GM19025 (cell line): ENCODE measurements around the gene SATB2.

ENCODE experiments used
- ATAC-seq: cut with Tn5 transposase; IDR thresholded peaks from one replicate; pipeline ENCODE4 v1.9.1; 2021; ENCODE audit warnings: mild to moderate bottlenecking, low read depth, moderate library complexity; ENCODE audit not compliant: unreplicated experiment

SATB2 gene

GRCh38 chr2:199336546-199336945 is 121.2 kb downstream of the SATB2 start:
- no peak for ATAC-seq

- no peak for ATAC-seq
Observed at GRCh38 chr2:199335502-199335901, 122.2 kb downstream of the SATB2 start.

- no peak for ATAC-seq
Observed at GRCh38 chr2:199329466-199329865, 128.3 kb downstream of the SATB2 start.

GRCh38 chr2:199329031-199329430 is 128.7 kb downstream of the SATB2 start:
- no peak for ATAC-seq

- ATAC-seq: no peak
Observed at GRCh38 chr2:199325881-199326280, 131.9 kb downstream of the SATB2 start.

- no peak for ATAC-seq
Observed at GRCh38 chr2:199322151-199322550, 135.6 kb downstream of the SATB2 start.

- no peak for ATAC-seq
Observed at GRCh38 chr2:199317646-199318045, 140.1 kb downstream of the SATB2 start.

GRCh38 chr2:199316851-199317250 is 140.9 kb downstream of the SATB2 start:
- no peak for ATAC-seq

- no peak for ATAC-seq
Observed at GRCh38 chr2:199315299-199316179, 142.2 kb downstream of the SATB2 start.

- ATAC-seq: no peak
Observed at GRCh38 chr2:199312931-199313330, 144.8 kb downstream of the SATB2 start.

GRCh38 chr2:199310771-199311585 is 146.8 kb downstream of the SATB2 start:
- no peak for ATAC-seq

GRCh38 chr2:199309973-199310372 is 147.8 kb downstream of the SATB2 start:
- no peak for ATAC-seq

- no peak for ATAC-seq
Observed at GRCh38 chr2:199309411-199309810, 148.3 kb downstream of the SATB2 start.

GRCh38 chr2:199308567-199308966 is 149.2 kb downstream of the SATB2 start:
- ATAC-seq: no peak

- no peak for ATAC-seq
Observed at GRCh38 chr2:199307461-199307860, 150.3 kb downstream of the SATB2 start.

GRCh38 chr2:199306116-199306515 is 151.6 kb downstream of the SATB2 start:
- no peak for ATAC-seq

- no peak for ATAC-seq
Observed at GRCh38 chr2:199303728-199304177, 154.0 kb downstream of the SATB2 start.

- no peak for ATAC-seq
Observed at GRCh38 chr2:199302851-199303250, 154.9 kb downstream of the SATB2 start.

GRCh38 chr2:199288424-199288823 is 169.3 kb downstream of the SATB2 start:
- no peak for ATAC-seq

GRCh38 chr2:199282309-199282708 is 175.4 kb downstream of the SATB2 start:
- ATAC-seq: no peak

GRCh38 chr2:199279146-199279545 is 178.6 kb downstream of the SATB2 start:
- no peak for ATAC-seq
